ENCODE data around the gene SPOPL.

Gene SPOPL

GRCh38 chr2:138601458-138602165 is 100.0 kb downstream of the SPOPL start:
- DNase-seq (ENCODE audit: low spot score): no peak

GRCh38 chr2:138602166-138602460 is 100.5 kb downstream of the SPOPL start:
- DNase-seq (ENCODE audit: low spot score): no peak

GRCh38 chr2:138607746-138608145 is 106.2 kb downstream of the SPOPL start:
- no peak for DNase-seq (ENCODE audit: low spot score)

DNA sequence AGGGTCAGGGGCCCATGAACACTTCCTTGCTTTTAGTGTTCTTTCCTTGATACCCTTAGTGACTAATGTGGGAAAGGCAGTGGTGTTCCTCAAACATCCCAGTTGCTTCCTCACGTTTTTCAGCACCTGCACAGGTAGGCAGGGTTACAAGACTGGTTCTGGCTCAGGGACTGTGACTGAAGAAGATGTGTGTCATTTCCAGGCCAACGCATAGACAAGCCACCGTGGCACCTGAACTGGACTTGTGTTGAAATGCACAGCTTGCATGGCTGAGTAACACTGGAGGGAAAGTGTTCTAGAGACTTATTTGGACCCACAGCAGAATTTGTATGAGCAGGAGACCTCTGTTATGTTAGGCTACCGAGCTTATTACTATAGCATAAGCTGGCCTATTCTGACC is 107.9 kb downstream of the SPOPL start:
- DNase-seq (ENCODE audit: low spot score): no peak

GRCh38 chr2:138610201-138610953 is 108.8 kb downstream of the SPOPL start:
- DNase-seq (ENCODE audit: low spot score): no peak

GRCh38 chr2:138615257-138615656 is 113.7 kb downstream of the SPOPL start:
- no peak for DNase-seq (ENCODE audit: low spot score)

GRCh38 chr2:138617026-138617425 is 115.5 kb downstream of the SPOPL start:
- no peak for DNase-seq (ENCODE audit: low spot score)

GRCh38 chr2:138618971-138619370 is 117.4 kb downstream of the SPOPL start:
- DNase-seq (ENCODE audit: low spot score): no peak

DNA sequence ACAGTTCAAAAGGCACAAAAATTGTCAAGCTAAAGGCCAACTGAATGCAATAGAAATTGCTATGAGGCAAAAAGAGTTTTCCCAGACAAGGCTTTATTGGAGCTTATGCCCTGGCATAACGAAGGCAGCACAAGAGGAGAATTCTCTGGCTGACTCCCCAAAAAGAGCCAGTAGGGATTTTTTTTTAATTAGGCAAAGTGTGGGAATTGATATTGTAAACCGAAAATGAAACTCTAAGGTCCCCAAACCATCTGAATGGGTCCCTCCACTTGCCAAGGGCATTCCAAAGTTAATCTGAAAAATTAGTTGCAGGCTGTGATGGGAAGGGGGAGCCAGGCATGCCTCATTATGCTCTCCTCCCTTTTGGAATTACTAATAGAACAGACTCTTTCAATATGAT is 118.9 kb downstream of the SPOPL start:
- no peak for DNase-seq (ENCODE audit: low spot score)

GRCh38 chr2:138621139-138621538 is 119.6 kb downstream of the SPOPL start:
- no peak for DNase-seq (ENCODE audit: low spot score)

- DNase-seq (ENCODE audit: low spot score): no peak
Observed at GRCh38 chr2:138622613-138623012, 121.0 kb downstream of the SPOPL start.
